GM06990 (cell line): ENCODE measurements around the gene TBCK.

Source experiments
- DNase-seq: peaks from one replicate; pipeline ENCODE4 v3.0.0-alpha.2; 2011; ENCODE audit not compliant: insufficient read length; ENCODE audit errors: extremely low read depth
- H3K27me3 ChIP-seq: replicated peaks from 2 replicates; pipeline ENCODE4 v1.6.0; 2011; ENCODE audit warnings: low read length; ENCODE audit not compliant: control insufficient read depth, insufficient read depth
- H3K36me3 ChIP-seq: 2 replicates; pipeline ENCODE4 v1.5.1; 2011; ENCODE audit warnings: low read length; ENCODE audit not compliant: control insufficient read depth, insufficient read depth
- H3K4me3 ChIP-seq: replicated peaks from 2 replicates; pipeline ENCODE4 v1.5.1; 2011; ENCODE audit warnings: low read depth, mild to moderate bottlenecking, control low read depth, low read length
- CTCF ChIP-seq: IDR thresholded peaks from 2 replicates; pipeline ENCODE4 v1.5.1; 2011; ENCODE audit warnings: low read length, control low read depth, mild to moderate bottlenecking, inconsistent platforms; ENCODE audit not compliant: insufficient read depth, poor library complexity, severe bottlenecking

Gene TBCK

GRCh38 chr4:106090826-106091225, 225.2 kb downstream of the TBCK start:
- no peak for TF ChIP-seq CTCF
- H3K27me3 ChIP-seq = no peaks in the 10 kb centered on the region
- no peak for DNase-seq
- no peak overlapping the region for H3K4me3 ChIP-seq
- H3K36me3 ChIP-seq = no peaks in the 10 kb centered on the region; the same call in 1 of the 2 replicates

GRCh38 chr4:106083065-106083464, 232.9 kb downstream of the TBCK start:
- no peak for DNase-seq
- Histone ChIP-seq H3K36me3 (no peaks in the 10 kb centered on the region; the same call in 1 of the 2 replicates), H3K27me3 (no peaks in the 10 kb centered on the region), H3K4me3 (no peak overlapping the region)
- TF ChIP-seq CTCF = no peak

- Histone ChIP-seq H3K27me3 (no peaks in the 10 kb centered on the region), H3K36me3 (no peaks in the 10 kb centered on the region), H3K4me3 (no peak overlapping the region)
- TF ChIP-seq CTCF = no peak
- DNase-seq = no peak
Observed at GRCh38 chr4:106080376-106080775, 235.6 kb downstream of the TBCK start.

GRCh38 chr4:106079616-106080015, 236.4 kb downstream of the TBCK start:
- Histone ChIP-seq H3K27me3 (no peaks in the 10 kb centered on the region), H3K36me3 (no peaks in the 10 kb centered on the region), H3K4me3 (no peak overlapping the region)
- TF ChIP-seq CTCF = no peak
- no peak for DNase-seq

GRCh38 chr4:106065018-106065417, 251.0 kb downstream of the TBCK start:
- Histone ChIP-seq H3K27me3 (no peaks in the 10 kb centered on the region), H3K4me3 (no peak overlapping the region), H3K36me3 (no peaks in the 10 kb centered on the region; the same call in 1 of the 2 replicates)
- no peak for DNase-seq
- no peak for TF ChIP-seq CTCF

- no peak for DNase-seq
- no peak overlapping the region for H3K4me3 ChIP-seq
- no peak for TF ChIP-seq CTCF
- no peaks in the 10 kb centered on the region; the same call in 1 of the 2 replicates for H3K36me3 ChIP-seq
- H3K27me3 ChIP-seq = no peaks in the 10 kb centered on the region
Observed at GRCh38 chr4:106063009-106063408, 253.0 kb downstream of the TBCK start.
